Gastroesophageal sphincter (tissue), 4 donors: ENCODE results near the gene ZNF674. TPM values are rescaled to one million over a fixed set of nuclear protein-coding genes. Genes with fewer than 3 reads are reported as not detected.
A peak's percentile ranks its signal among the peaks of the same experiment; 100 is the strongest.
"Not testable (repeated sequence)": the region's sequence is repeated elsewhere in the genome, so short reads cannot be mapped to it uniquely, and the experiment has no call there.

Experiments used
- ATAC-seq: fragments of 150-250 bp; one replicate; pipeline ENCODE4 v1.9.1; 2016; ENCODE audit warnings: mild to moderate bottlenecking, moderate library complexity
- H3K27ac ChIP-seq, 4 donors: fragments of 200-600 bp; sonication (generic) in 3 of 4; 1 replicate in 3 of 4; 2 replicates in 1 of 4; pipeline ENCODE4 v1.5.1; 2016 to 2019
- H3K27me3 ChIP-seq: fragments of 200-600 bp; sonication (generic); one replicate; pipeline ENCODE4 v1.5.1; 2019
- H3K36me3 ChIP-seq, 2 donors: fragments of 200-600 bp; sonication (generic); one replicate each; pipeline ENCODE4 v1.5.1; 2019; ENCODE audit warnings: control low read depth in 1 of 2
- H3K4me1 ChIP-seq, 3 donors: fragments of 200-600 bp; sonication (generic); 1 replicate in 2 of 3; 2 replicates in 1 of 3; pipeline ENCODE4 v1.5.1; 2016 to 2019; ENCODE audit warnings: control low read depth in 2 of 3
- H3K4me3 ChIP-seq, 2 donors: fragments of 200-600 bp; sonication (generic); one replicate each; pipeline ENCODE4 v1.5.1; 2019; ENCODE audit warnings: mild to moderate bottlenecking in 1 of 2, moderate library complexity in 1 of 2
- H3K9me3 ChIP-seq, 3 donors: fragments of 200-600 bp; sonication (generic); one replicate each; pipeline ENCODE4 v1.5.1; 2017 to 2019; ENCODE audit warnings: control low read depth in 2 of 3
- CTCF ChIP-seq, 4 experiments: fragments of 200-600 bp in 2 of 4; fragments of 450-650 bp in 2 of 4; sonication (generic) in 1 of 4; IDR thresholded peaks; one replicate each; pipeline ENCODE4 v1.5.1; 2017 to 2019; ENCODE audit warnings: antibody characterized with exemption in 4 of 4, mild to moderate bottlenecking in 2 of 4, moderate library complexity in 2 of 4
- EP300 ChIP-seq: sonication (generic); formaldehyde crosslinking; IDR thresholded peaks from one replicate; pipeline ENCODE4 v1.6.1; 2017; ENCODE audit warnings: antibody characterized with exemption, mild to moderate bottlenecking
- POLR2A ChIP-seq, 2 donors: fragments of 450-650 bp; IDR thresholded peaks; one replicate each; pipeline ENCODE4 v1.6.1; 2017; ENCODE audit warnings: antibody characterized with exemption in 2 of 2, mild to moderate bottlenecking in 2 of 2, moderate library complexity in 1 of 2
- POLR2AphosphoS5 ChIP-seq: sonication (generic); formaldehyde crosslinking; IDR thresholded peaks from one replicate; pipeline ENCODE4 v1.6.1; 2017; ENCODE audit warnings: antibody characterized with exemption
- WGBS, 2 donors: methylation state at CpG; one replicate each; pipeline ENCODE4 v1.1.5; 2018; ENCODE audit warnings: low coverage in 1 of 2; 5-methylcytosine and 5-hydroxymethylcytosine counted together
- total RNA-seq, 4 donors: library from RNA; depleted of rRNA; stranded (reverse); fragments of >200 nt; gene quantifications; one replicate each; pipeline ENCODE4 v1.1.0, GENCODE V29; 2016

The ZNF674 gene
- total RNA-seq, 4 donors from 2014 or later = 3.1 to 5.7 (median 5.5) TPM

GRCh38 chrX:46554942-46555341, 9.7 kb upstream of the ZNF674 start:
- H3K9me3 ChIP-seq = no peaks in the 10 kb centered on the region
- no peak overlapping the region for H3K27ac ChIP-seq
- H3K36me3 ChIP-seq = no peaks in the 10 kb centered on the region
- H3K4me1 ChIP-seq = no peaks in the 10 kb centered on the region
- H3K4me3 ChIP-seq = no peak overlapping the region
- no peaks in the 10 kb centered on the region for H3K27me3 ChIP-seq
- TF ChIP-seq EP300 (no peak), POLR2AphosphoS5 (no peak), CTCF (IDR thresholded peaks at IDR 0.05) (peak in 3 of 4 experiments; percentile 12 to 28 (median 14)), POLR2A (IDR thresholded peaks at IDR 0.05) (no peak)
- WGBS, 2 donors = 40 to 45% methylated on average over 2 of the region's 2 CpGs
- no peak for ATAC-seq

- Histone ChIP-seq H3K27me3 (no peaks in the 10 kb centered on the region), H3K27ac (no peak overlapping the region), H3K4me3 (no peak overlapping the region), H3K9me3 (no peaks in the 10 kb centered on the region), H3K4me1 (no peaks in the 10 kb centered on the region), H3K36me3 (no peaks in the 10 kb centered on the region)
- TF ChIP-seq POLR2AphosphoS5 (no peak), EP300 (no peak), CTCF (IDR thresholded peaks at IDR 0.05) (no peak), POLR2A (IDR thresholded peaks at IDR 0.05) (no peak)
- WGBS, 2 donors = 83 to 89% methylated on average over 3 to 4 of the region's 5 CpGs
- ATAC-seq = no peak
Observed at GRCh38 chrX:46553935-46554334, 8.7 kb upstream of the ZNF674 start.

GRCh38 chrX:46551494-46552128, 6.4 kb upstream of the ZNF674 start:
- H3K36me3 ChIP-seq = no peaks in the 10 kb centered on the region
- H3K4me1 ChIP-seq = peaks cover 0 to 15% (median 0%) of the 10 kb centered on the region in 3 donors
- no peak overlapping the region for H3K27ac ChIP-seq
- TF ChIP-seq CTCF (IDR thresholded peaks at IDR 0.05) (no peak), POLR2A (IDR thresholded peaks at IDR 0.05) (no peak), EP300 (no peak), POLR2AphosphoS5 (no peak)
- H3K4me3 ChIP-seq = no peak overlapping the region
- ATAC-seq = no peak
- H3K9me3 ChIP-seq = no peaks in the 10 kb centered on the region
- no peaks in the 10 kb centered on the region for H3K27me3 ChIP-seq
- WGBS, 2 donors = 60 to 63% methylated on average over 1 of the region's 8 CpGs

- no peaks in the 10 kb centered on the region for H3K9me3 ChIP-seq
- no peaks in the 10 kb centered on the region for H3K27me3 ChIP-seq
- peaks cover 0 to 23% (median 0%) of the 10 kb centered on the region in 3 donors for H3K4me1 ChIP-seq
- TF ChIP-seq CTCF (IDR thresholded peaks at IDR 0.05) (no peak), POLR2A (IDR thresholded peaks at IDR 0.05) (no peak), POLR2AphosphoS5 (no peak), EP300 (no peak)
- H3K4me3 ChIP-seq = no peak overlapping the region
- 70 to 100% methylated on average over 1 of the region's 1 CpG for WGBS, 2 donors
- H3K36me3 ChIP-seq = no peaks in the 10 kb centered on the region
- H3K27ac ChIP-seq = no peak overlapping the region
- ATAC-seq = no peak
Observed at GRCh38 chrX:46549914-46550313, 4.7 kb upstream of the ZNF674 start.

GRCh38 chrX:46547857-46548256, 2.6 kb upstream of the ZNF674 start:
- Histone ChIP-seq H3K27me3 (no peaks in the 10 kb centered on the region), H3K9me3 (no peaks in the 10 kb centered on the region), H3K4me1 (peaks cover 0 to 32% (median 0%) of the 10 kb centered on the region in 3 donors), H3K36me3 (no peaks in the 10 kb centered on the region), H3K27ac (no peak overlapping the region), H3K4me3 (no peak overlapping the region)
- TF ChIP-seq POLR2AphosphoS5 (no peak), CTCF (IDR thresholded peaks at IDR 0.05) (no peak), POLR2A (IDR thresholded peaks at IDR 0.05) (no peak), EP300 (no peak)
- WGBS, 2 donors = 33% methylated on average over 1 of the region's 6 CpGs; no CpG with 5 or more reads in 1 of the 2 donors
- ATAC-seq = no peak

- H3K27me3 ChIP-seq, H3K36me3 ChIP-seq, ATAC-seq, H3K9me3 ChIP-seq: not testable (repeated sequence)
- Histone ChIP-seq H3K4me3 (peak overlapping the region; percentile 70 to 95), H3K4me1 (peaks cover 0 to 32% (median 0%) of the 10 kb centered on the region in 3 donors), H3K27ac (peak overlapping the region in 3 of 4 donors; percentile 81 to 84 (median 82))
- WGBS, 2 donors = 82% methylated on average over 3 of the region's 7 CpGs; no CpG with 5 or more reads in 1 of the 2 donors
Observed at GRCh38 chrX:46544527-46544926, 694 bp downstream of the ZNF674 start.
